Left ventricle myocardium inferior (tissue), 1 donor: ENCODE data around the gene IMPDH2. TPM values are rescaled to one million over a fixed set of nuclear protein-coding genes. Genes with fewer than 3 reads are reported as not detected.

Experiments used
- DNase-seq: peaks from one replicate; pipeline ENCODE4 v3.0.0-alpha.2; 2020
- H3K27ac ChIP-seq: fragments of 200-600 bp; replicated peaks from 2 replicates; pipeline ENCODE4 v1.8.0; 2021
- H3K27me3 ChIP-seq: fragments of 200-600 bp; 2 replicates; pipeline ENCODE4 v1.8.0; 2021; ENCODE audit warnings: low read depth
- H3K36me3 ChIP-seq: fragments of 200-600 bp; 2 replicates; pipeline ENCODE4 v1.8.0; 2021
- H3K4me1 ChIP-seq: fragments of 200-600 bp; 2 replicates; pipeline ENCODE4 v1.8.0; 2021
- H3K4me3 ChIP-seq: fragments of 200-600 bp; 2 replicates; pipeline ENCODE4 v1.8.0; 2021; ENCODE audit warnings: mild to moderate bottlenecking, moderate library complexity
- H3K9me3 ChIP-seq: fragments of 200-600 bp; replicated peaks from 2 replicates; pipeline ENCODE4 v1.8.0; 2021
- intact Hi-C: fragments of 100-400 bp; cut with micrococcal nuclease; formaldehyde crosslinking; loops from one replicate; pipeline ENCODE4 v1.11.0; 2022
- total RNA-seq: library from RNA; stranded (reverse); fragmentation: NEBNext Ultra II Directional; extraction: Animal tissue kit (Norgen Biotek cat#: 25700); gene quantifications from one replicate; pipeline ENCODE4 v1.2.1, GENCODE V29; 2021
- TF ChIP-seq, protein P1 (sequence below): fragments of 200-600 bp; IDR thresholded peaks from 2 replicates; pipeline ENCODE4 v1.8.0; 2021; ENCODE audit warnings: antibody characterized with exemption, mild to moderate bottlenecking, borderline replicate concordance
- donor health status: DM: no; HTN: yes; CAD: no; lungs with severe emphysema.

IMPDH2 gene
- total RNA-seq, 1 donor from 2014 or later: 46.9 TPM

- peaks cover 52% of the 10 kb centered on the region for H3K36me3 ChIP-seq
Observed at GRCh38 chr3:48985831-48986376, 43.3 kb downstream of the IMPDH2 start.

DNA sequence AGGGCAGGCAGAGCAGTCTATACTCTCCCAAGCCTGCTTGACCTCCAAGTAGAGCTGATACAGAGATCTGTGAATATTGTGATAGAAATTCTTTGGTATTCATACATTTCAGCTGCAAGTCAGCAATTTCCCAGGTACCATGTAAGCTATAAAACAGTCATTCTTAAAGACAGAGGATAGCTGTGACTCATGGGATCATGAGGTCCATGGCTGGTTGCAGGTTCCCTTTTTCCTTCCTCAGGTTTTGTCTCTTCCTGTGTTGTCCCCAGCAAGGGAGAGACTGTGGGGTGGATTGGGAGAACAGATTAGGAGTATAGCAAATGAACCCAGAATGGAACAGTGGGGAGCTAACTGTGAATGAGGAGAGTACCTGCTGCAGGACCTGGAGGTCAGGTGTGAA, 44.5 kb downstream of the IMPDH2 start:
- Histone ChIP-seq H3K4me1 (peaks cover 56% of the 10 kb centered on the region), H3K9me3 (no peaks in the 10 kb centered on the region), H3K27me3 (no peaks in the 10 kb centered on the region), H3K36me3 (peaks cover 64% of the 10 kb centered on the region), H3K4me3 (no peak overlapping the region), H3K27ac (no peak overlapping the region)
- DNase-seq: no peak
- TF ChIP-seq, protein P1, sequence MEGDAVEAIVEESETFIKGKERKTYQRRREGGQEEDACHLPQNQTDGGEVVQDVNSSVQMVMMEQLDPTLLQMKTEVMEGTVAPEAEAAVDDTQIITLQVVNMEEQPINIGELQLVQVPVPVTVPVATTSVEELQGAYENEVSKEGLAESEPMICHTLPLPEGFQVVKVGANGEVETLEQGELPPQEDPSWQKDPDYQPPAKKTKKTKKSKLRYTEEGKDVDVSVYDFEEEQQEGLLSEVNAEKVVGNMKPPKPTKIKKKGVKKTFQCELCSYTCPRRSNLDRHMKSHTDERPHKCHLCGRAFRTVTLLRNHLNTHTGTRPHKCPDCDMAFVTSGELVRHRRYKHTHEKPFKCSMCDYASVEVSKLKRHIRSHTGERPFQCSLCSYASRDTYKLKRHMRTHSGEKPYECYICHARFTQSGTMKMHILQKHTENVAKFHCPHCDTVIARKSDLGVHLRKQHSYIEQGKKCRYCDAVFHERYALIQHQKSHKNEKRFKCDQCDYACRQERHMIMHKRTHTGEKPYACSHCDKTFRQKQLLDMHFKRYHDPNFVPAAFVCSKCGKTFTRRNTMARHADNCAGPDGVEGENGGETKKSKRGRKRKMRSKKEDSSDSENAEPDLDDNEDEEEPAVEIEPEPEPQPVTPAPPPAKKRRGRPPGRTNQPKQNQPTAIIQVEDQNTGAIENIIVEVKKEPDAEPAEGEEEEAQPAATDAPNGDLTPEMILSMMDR: no peak
- intact Hi-C loops: no loop called here

More at GRCh38 chr3:48985831-48986376, 43.3 kb downstream of the IMPDH2 start:
- no peak for DNase-seq
- H3K27ac ChIP-seq: no peak overlapping the region
- no peaks in the 10 kb centered on the region for H3K9me3 ChIP-seq
- no peaks in the 10 kb centered on the region for H3K27me3 ChIP-seq
- H3K4me1 ChIP-seq: peaks cover 55% of the 10 kb centered on the region
- intact Hi-C loops: no loop called here
- TF ChIP-seq, protein P1: no peak
- no peak overlapping the region for H3K4me3 ChIP-seq

DNA sequence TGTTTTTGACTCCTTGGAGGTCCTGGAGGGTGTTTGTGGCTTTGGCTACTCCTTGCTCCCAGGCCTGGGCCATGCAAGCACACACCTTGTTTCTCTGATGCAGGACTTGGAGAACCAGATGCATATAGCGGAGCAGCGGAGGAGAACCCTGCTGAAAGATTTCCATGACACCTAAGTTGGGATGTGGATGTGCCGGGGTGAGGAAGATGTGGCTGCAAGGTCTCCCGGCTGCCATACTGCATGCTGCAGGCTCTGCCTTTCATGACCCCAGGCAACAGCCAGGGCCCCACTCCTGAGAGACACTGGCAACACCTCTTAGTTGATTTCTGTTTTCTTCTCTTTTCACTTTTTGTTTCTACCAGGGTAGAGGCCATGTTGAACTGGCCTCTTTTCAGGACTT, 46.1 kb downstream of the IMPDH2 start:
- DNase-seq: no peak
- Histone ChIP-seq H3K9me3 (no peaks in the 10 kb centered on the region), H3K4me1 (peaks cover 49% of the 10 kb centered on the region), H3K36me3 (peaks cover 77% of the 10 kb centered on the region), H3K27ac (peak overlapping the region; percentile 4), H3K27me3 (no peaks in the 10 kb centered on the region), H3K4me3 (no peak overlapping the region)
- intact Hi-C loops: no loop called here
- TF ChIP-seq, protein P1: no peak

GRCh38 chr3:48982686-48983085, 46.5 kb downstream of the IMPDH2 start:
- TF ChIP-seq, protein P1: no peak
- peaks cover 81% of the 10 kb centered on the region for H3K36me3 ChIP-seq
- H3K9me3 ChIP-seq: no peaks in the 10 kb centered on the region
- peaks cover 45% of the 10 kb centered on the region for H3K4me1 ChIP-seq
- intact Hi-C loops: no loop called here
- H3K27me3 ChIP-seq: no peaks in the 10 kb centered on the region
- no peak overlapping the region for H3K27ac ChIP-seq
- no peak overlapping the region for H3K4me3 ChIP-seq
- DNase-seq: no peak

GRCh38 chr3:48982016-48982415, 47.2 kb downstream of the IMPDH2 start:
- no peak overlapping the region for H3K4me3 ChIP-seq
- H3K36me3 ChIP-seq: peaks cover 88% of the 10 kb centered on the region
- no peaks in the 10 kb centered on the region for H3K9me3 ChIP-seq
- intact Hi-C loops: no loop called here
- peaks cover 43% of the 10 kb centered on the region for H3K4me1 ChIP-seq
- TF ChIP-seq, protein P1: no peak
- DNase-seq: no peak
- H3K27ac ChIP-seq: no peak overlapping the region
- no peaks in the 10 kb centered on the region for H3K27me3 ChIP-seq
